A673 (cell line): ENCODE results near the gene DNAJB6.

ENCODE experiments used
- CTCF ChIP-seq: fragments of 300-800, 200-600 bp; sonication (generic); conservative IDR thresholded peaks from 2 replicates; pipeline ENCODE4 v1.5.1; 2017; ENCODE audit warnings: low read depth, mild to moderate bottlenecking, antibody characterized with exemption, low read length, moderate library complexity, mixed read lengths
- EZH2 ChIP-seq: fragments of 200-600 bp; sonication (generic); IDR thresholded peaks from 2 replicates; pipeline ENCODE4 v1.6.1; 2017; ENCODE audit warnings: borderline replicate concordance, low read depth, mild to moderate bottlenecking, mixed read lengths, antibody characterized with exemption, low read length; ENCODE audit not compliant: poor library complexity, severe bottlenecking

- TF ChIP-seq CTCF (no peak), EZH2 (no peak)
Measured at GRCh38 chr7:157402388-157402703, 65.5 kb downstream of the DNAJB6 start.
